NT2/D1 (cell line): ENCODE results near the gene CTAGE9.

Experiments
- SUZ12 ChIP-seq: IDR thresholded peaks from 2 replicates; pipeline ENCODE4 v1.6.1; 2011; ENCODE audit not compliant: insufficient read length, insufficient read depth; ENCODE audit errors: extremely low read depth
- YY1 ChIP-seq: IDR thresholded peaks from 2 replicates; pipeline ENCODE4 v1.6.1; 2011; ENCODE audit not compliant: insufficient read length, insufficient read depth

DNA sequence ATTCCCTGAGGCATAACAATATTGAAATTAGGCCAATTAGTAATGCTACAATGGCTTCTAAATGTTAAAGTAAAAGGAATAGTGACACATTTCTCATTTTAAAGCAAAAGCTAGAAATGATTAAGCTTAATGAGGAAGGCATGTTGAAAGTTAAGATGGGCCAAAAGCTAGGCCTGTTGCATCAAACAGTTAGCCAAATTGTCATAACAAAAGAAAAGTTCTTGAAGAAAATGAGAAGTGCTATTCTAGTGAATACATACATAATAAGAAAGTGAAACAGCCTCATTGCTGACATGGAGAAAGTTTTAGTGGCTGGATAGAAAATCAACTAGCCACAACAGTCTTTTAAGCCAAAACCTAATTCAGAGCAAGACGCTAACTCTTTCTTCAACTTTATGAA, 22.5 kb downstream of the CTAGE9 start:
- no peak for TF ChIP-seq YY1
- no peak for TF ChIP-seq SUZ12
